ENCODE measurements around the gene TMEM45A. TPM values are rescaled to one million over a fixed set of nuclear protein-coding genes. Genes with fewer than 3 reads are reported as not detected.

The TMEM45A gene
- total and polyA plus RNA-seq, 2 donors (not counting 3 experiments of a cell fraction or from before 2014, with no cell fraction given): 5.6 to 8.6 TPM

- intact Hi-C loops (cut with micrococcal nuclease): no loop called here
- Histone ChIP-seq H3K4me1 (ENCODE audit: control insufficient read depth, extremely low read depth, insufficient read depth, low read length) (no peaks in the 10 kb centered on the region), H3K4me3 (replicated peaks in 1 of 3; ENCODE audit: insufficient read depth in 1 of 3, low read depth in 1 of 3, low read length in 3 of 3) (no peak overlapping the region), H3K4me2 (ENCODE audit: insufficient read depth, low read length) (no peak overlapping the region), H3K9me1 (replicated peaks; ENCODE audit: control insufficient read depth, extremely low read depth, insufficient read depth, low read length) (no peaks in the 10 kb centered on the region), H3K9ac (replicated peaks; ENCODE audit: extremely low read depth, insufficient read depth, low read length) (no peak overlapping the region), H4K20me1 (replicated peaks; ENCODE audit: control insufficient read depth, extremely low read depth, insufficient read depth, low read length) (no peaks in the 10 kb centered on the region), H3K27me3 (ENCODE audit: control insufficient read depth in 2 of 2, insufficient read depth in 2 of 2, low read length in 2 of 2) (no peaks in the 10 kb centered on the region), H2AFZ (ENCODE audit: low read depth, low read length) (no peak overlapping the region), H3K36me3 (ENCODE audit: control insufficient read depth in 2 of 2, extremely low read depth in 1 of 2, insufficient read depth in 2 of 2, low read length in 2 of 2) (no peaks in the 10 kb centered on the region), H3K79me2 (ENCODE audit: control insufficient read depth, insufficient read depth, low read length) (no peaks in the 10 kb centered on the region), H3K27ac (ENCODE audit: insufficient read depth, low read depth, low read length) (no peak overlapping the region), H3K9me3 (replicated peaks; ENCODE audit: control insufficient read depth, insufficient read depth, low read length) (no peaks in the 10 kb centered on the region)
- POLR2A ChIA-PET: no interaction called here
- TF ChIP-seq POLR2A (IDR thresholded peaks at IDR 0.05; ENCODE audit: low read depth, low read length) (no peak), GATA2 (IDR thresholded peaks at IDR 0.05; ENCODE audit: insufficient read depth, insufficient read length, low read depth, low read length) (no peak), CTCF (IDR thresholded peaks at IDR 0.05; ENCODE audit: extremely low read depth in 1 of 2, insufficient read depth in 1 of 2, low read depth in 1 of 2, low read length in 2 of 2) (no peak), JUN (IDR thresholded peaks at IDR 0.05; ENCODE audit: borderline replicate concordance, insufficient read depth, insufficient read length, low read depth) (no peak), FOS (IDR thresholded peaks at IDR 0.05; ENCODE audit: borderline replicate concordance, insufficient read depth, low read length) (no peak), MYC (IDR thresholded peaks at IDR 0.05; ENCODE audit: low read depth, low read length) (no peak), EZH2 (IDR thresholded peaks at IDR 0.05; ENCODE audit: borderline replicate concordance, low read depth, low read length, severe bottlenecking) (no peak), POLR2AphosphoS5 (IDR thresholded peaks at IDR 0.05; ENCODE audit: insufficient read depth, low read depth, low read length) (no peak)
- TF ChIP-seq, protein P1, sequence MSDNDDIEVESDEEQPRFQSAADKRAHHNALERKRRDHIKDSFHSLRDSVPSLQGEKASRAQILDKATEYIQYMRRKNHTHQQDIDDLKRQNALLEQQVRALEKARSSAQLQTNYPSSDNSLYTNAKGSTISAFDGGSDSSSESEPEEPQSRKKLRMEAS (IDR thresholded peaks at IDR 0.05; ENCODE audit: insufficient read depth, insufficient read length): no peak
- no TSS peak for BruUV-seq (replicated peaks)
- CTCF ChIA-PET: no interaction called here
- DNase-seq (ENCODE audit: low read depth, low spot score) (no peak), FAIRE-seq (no peak)
- dilution Hi-C loops (cut with MboI; ENCODE audit: extremely low pct_ligation_motif_present, low sequenced_read_pairs): no loop called here
Observed at GRCh38 chr3:100518244-100518643, 25.8 kb downstream of the TMEM45A start.
